HFF-Myc (cell line): ENCODE results near the gene SRRM1.
"Not testable (repeated sequence)": the region's sequence is repeated elsewhere in the genome, so short reads cannot be mapped to it uniquely, and the experiment has no call there.

Source experiments
- DNase-seq: peaks from one replicate; pipeline ENCODE4 v3.0.0-alpha.2; 2011; ENCODE audit warnings: low read depth; ENCODE audit errors: extremely low read depth
- H3K4me3 ChIP-seq: replicated peaks from 2 replicates; pipeline ENCODE4 v1.5.1; 2011; ENCODE audit warnings: low read depth, mild to moderate bottlenecking, control low read depth, low read length
- CTCF ChIP-seq: IDR thresholded peaks from 2 replicates; pipeline ENCODE4 v1.5.1; 2012; ENCODE audit warnings: mild to moderate bottlenecking, low read depth, low read length, control low read depth; ENCODE audit errors: missing control alignments

The SRRM1 gene

GRCh38 chr1:24717887-24718650 is 75.0 kb downstream of the SRRM1 start:
- H3K4me3 ChIP-seq = no peak overlapping the region
- DNase-seq = no peak
- no peak for TF ChIP-seq CTCF

DNA sequence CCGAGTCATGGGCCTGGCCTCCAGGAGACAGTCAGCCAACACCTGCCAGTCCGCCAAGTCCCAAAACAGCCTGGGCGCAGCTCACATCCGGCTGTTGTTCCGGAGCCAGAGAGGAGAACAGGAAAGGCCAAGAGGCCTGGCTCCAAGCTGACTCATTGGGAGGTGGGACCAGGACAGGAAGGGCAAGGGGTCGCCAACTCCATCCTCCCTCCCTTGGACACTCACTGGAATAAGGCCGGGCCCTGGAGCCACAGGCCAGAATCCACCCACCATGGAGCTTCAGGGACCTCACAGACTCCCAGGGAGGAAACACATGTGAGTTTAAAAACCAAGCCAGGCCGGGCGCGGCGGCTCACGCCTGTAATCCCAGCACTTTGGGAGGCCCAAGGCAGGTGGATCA is 77.0 kb downstream of the SRRM1 start:
- TF ChIP-seq CTCF = no peak
- no peak overlapping the region for H3K4me3 ChIP-seq
- peak; percentile 68 for DNase-seq

- no peak for DNase-seq
- no peak for TF ChIP-seq CTCF
- H3K4me3 ChIP-seq = no peak overlapping the region
Measured at GRCh38 chr1:24721533-24721932, 78.4 kb downstream of the SRRM1 start.

- not testable (repeated sequence) for DNase-seq, H3K4me3 ChIP-seq
Measured at GRCh38 chr1:24722073-24723035, 79.3 kb downstream of the SRRM1 start.
